Parathyroid adenoma (tissue), 2 donors: ENCODE measurements around the gene CENPC.
"Not testable (repeated sequence)": the region's sequence is repeated elsewhere in the genome, so short reads cannot be mapped to it uniquely, and the experiment has no call there.

ENCODE experiments used
- H2AFZ ChIP-seq: fragments of 300-600 bp; sonication (generic); one replicate; pipeline ENCODE4 v1.7.0; 2017; ENCODE audit warnings: antibody characterized with exemption, mild to moderate bottlenecking
- H3K27ac ChIP-seq: fragments of 300-600 bp; sonication (generic); one replicate; pipeline ENCODE4 v1.7.0; 2017
- H3K27me3 ChIP-seq: fragments of 300-600 bp; sonication (generic); one replicate; pipeline ENCODE4 v1.7.0; 2017; ENCODE audit warnings: low read length; ENCODE audit not compliant: control insufficient read depth, insufficient read depth
- H3K36me3 ChIP-seq: fragments of 300-600 bp; sonication (generic); one replicate; pipeline ENCODE4 v1.7.0; 2017; ENCODE audit warnings: low read length; ENCODE audit not compliant: control insufficient read depth, insufficient read depth
- H3K4me1 ChIP-seq: fragments of 300-600 bp; sonication (generic); one replicate; pipeline ENCODE4 v1.7.0; 2017; ENCODE audit warnings: control low read depth
- H3K4me2 ChIP-seq: fragments of 300-600 bp; sonication (generic); one replicate; pipeline ENCODE4 v1.7.0; 2017; ENCODE audit warnings: low read length
- H3K4me3 ChIP-seq: fragments of 300-600 bp; sonication (generic); one replicate; pipeline ENCODE4 v1.7.0; 2017; ENCODE audit warnings: low read depth, low read length
- H3K79me2 ChIP-seq: fragments of 300-600 bp; sonication (generic); one replicate; pipeline ENCODE4 v1.7.0; 2017; ENCODE audit warnings: control low read depth
- H3K9ac ChIP-seq: fragments of 300-600 bp; sonication (generic); one replicate; pipeline ENCODE4 v1.7.0; 2017; ENCODE audit warnings: mild to moderate bottlenecking
- H3K9me3 ChIP-seq: fragments of 300-600 bp; sonication (generic); one replicate; pipeline ENCODE4 v1.7.0; 2017; ENCODE audit warnings: low read length; ENCODE audit not compliant: control insufficient read depth
- CTCF ChIP-seq: fragments of 300-600 bp; sonication (generic); IDR thresholded peaks from one replicate; pipeline ENCODE4 v1.7.0; 2017; ENCODE audit warnings: antibody characterized with exemption, mild to moderate bottlenecking
- donor health status: primary hyperparathyroidism.

The CENPC gene

GRCh38 chr4:67533112-67533511 lies 12.2 kb downstream of the CENPC start:
- H3K36me3 ChIP-seq: no peaks in the 10 kb centered on the region

GRCh38 chr4:67532397-67532796 lies 12.9 kb downstream of the CENPC start:
- not testable (repeated sequence) for H3K9me3 ChIP-seq, H3K4me1 ChIP-seq, H3K27me3 ChIP-seq, H3K4me2 ChIP-seq, H3K36me3 ChIP-seq, H3K4me3 ChIP-seq, H2AFZ ChIP-seq, H3K27ac ChIP-seq, H3K9ac ChIP-seq, H3K79me2 ChIP-seq

More at GRCh38 chr4:67533112-67533511, 12.2 kb downstream of the CENPC start:
- Histone ChIP-seq H3K9ac (no peak overlapping the region), H2AFZ (no peak overlapping the region), H3K27ac (no peak overlapping the region), H3K9me3 (no peaks in the 10 kb centered on the region), H3K27me3 (no peaks in the 10 kb centered on the region), H3K4me2 (no peak overlapping the region), H3K4me1 (no peaks in the 10 kb centered on the region), H3K4me3 (no peak overlapping the region), H3K79me2 (peaks cover 2% of the 10 kb centered on the region)
- no peak for TF ChIP-seq CTCF

- no peak overlapping the region for H3K4me3 ChIP-seq
- no peak overlapping the region for H3K4me2 ChIP-seq
Measured at GRCh38 chr4:67531379-67531962, 13.8 kb downstream of the CENPC start.

GRCh38 chr4:67524140-67524539 lies 21.2 kb downstream of the CENPC start:
- H3K4me1 ChIP-seq, H3K9ac ChIP-seq, H2AFZ ChIP-seq, H3K36me3 ChIP-seq, H3K79me2 ChIP-seq, H3K4me2 ChIP-seq, H3K4me3 ChIP-seq, H3K9me3 ChIP-seq, H3K27me3 ChIP-seq, H3K27ac ChIP-seq: not testable (repeated sequence)

More at GRCh38 chr4:67531379-67531962, 13.8 kb downstream of the CENPC start:
- no peak for TF ChIP-seq CTCF
- Histone ChIP-seq H3K9me3 (no peaks in the 10 kb centered on the region), H2AFZ (no peak overlapping the region), H3K79me2 (peaks cover 2% of the 10 kb centered on the region), H3K27me3 (no peaks in the 10 kb centered on the region), H3K27ac (no peak overlapping the region), H3K36me3 (no peaks in the 10 kb centered on the region), H3K4me1 (no peaks in the 10 kb centered on the region), H3K9ac (no peak overlapping the region)

- TF ChIP-seq CTCF: no peak
Measured at GRCh38 chr4:67522851-67523671, 22.2 kb downstream of the CENPC start.

More at GRCh38 chr4:67522851-67523671, 22.2 kb downstream of the CENPC start:
- no peak overlapping the region for H3K4me2 ChIP-seq
- peaks cover 3% of the 10 kb centered on the region for H3K4me1 ChIP-seq
- H3K27me3 ChIP-seq: no peaks in the 10 kb centered on the region
- no peaks in the 10 kb centered on the region for H3K79me2 ChIP-seq
- H3K27ac ChIP-seq: no peak overlapping the region
- no peaks in the 10 kb centered on the region for H3K9me3 ChIP-seq
- H3K4me3 ChIP-seq: no peak overlapping the region
- H3K36me3 ChIP-seq: no peaks in the 10 kb centered on the region
- no peak overlapping the region for H2AFZ ChIP-seq
- H3K9ac ChIP-seq: no peak overlapping the region
